GM21528 (cell line): ENCODE results near the gene RNASE8.

Experiments
- ATAC-seq: cut with Tn5 transposase; IDR thresholded peaks from one replicate; pipeline ENCODE4 v1.9.1; 2021; ENCODE audit warnings: mild to moderate bottlenecking, moderate library complexity; ENCODE audit not compliant: unreplicated experiment, low FRiP score

The RNASE8 gene

GRCh38 chr14:21049271-21049673 is 8.3 kb upstream of the RNASE8 start:
- ATAC-seq, result no peak

- no peak for ATAC-seq
Measured at GRCh38 chr14:21050597-21050996, 7.0 kb upstream of the RNASE8 start.

- ATAC-seq, result no peak
Measured at GRCh38 chr14:21053184-21054122, 4.2 kb upstream of the RNASE8 start.

- no peak for ATAC-seq
Measured at GRCh38 chr14:21054123-21054767, 3.4 kb upstream of the RNASE8 start.

GRCh38 chr14:21054768-21055145 is 2.9 kb upstream of the RNASE8 start:
- ATAC-seq, result no peak

- no peak for ATAC-seq
Measured at GRCh38 chr14:21055432-21056117, 2.0 kb upstream of the RNASE8 start.

- no peak for ATAC-seq
Measured at GRCh38 chr14:21056520-21057163, 980 bp upstream of the RNASE8 start.

- ATAC-seq, result no peak
Measured at GRCh38 chr14:21058903-21059302, 1.3 kb downstream of the RNASE8 start.

GRCh38 chr14:21059842-21060613 is 2.4 kb downstream of the RNASE8 start:
- ATAC-seq, result no peak

- ATAC-seq, result no peak
Measured at GRCh38 chr14:21060614-21061346, 3.2 kb downstream of the RNASE8 start.

- ATAC-seq, result no peak
Measured at GRCh38 chr14:21061347-21061668, 3.7 kb downstream of the RNASE8 start.

GRCh38 chr14:21063479-21063878 is 5.9 kb downstream of the RNASE8 start:
- ATAC-seq, result no peak

- ATAC-seq, result no peak
Measured at GRCh38 chr14:21066882-21067502, 9.4 kb downstream of the RNASE8 start.

GRCh38 chr14:21068521-21069387 is 11.1 kb downstream of the RNASE8 start:
- no peak for ATAC-seq

- ATAC-seq, result no peak
Measured at GRCh38 chr14:21069388-21070082, 11.9 kb downstream of the RNASE8 start.

- no peak for ATAC-seq
Measured at GRCh38 chr14:21070083-21070609, 12.5 kb downstream of the RNASE8 start, which contains the start of gene ARHGEF40. ARHGEF40 (plus strand) TSS chr14:21070304; CDS start chr14:21070397, 93 bp downstream.

- no peak for ATAC-seq
Measured at GRCh38 chr14:21070610-21071224, 13.1 kb downstream of the RNASE8 start.
